Testis (tissue), 2 donors: ENCODE data around the gene BTRC.

Source experiments
- POLR2A ChIP-seq: fragments of 450-650 bp; IDR thresholded peaks from one replicate; pipeline ENCODE4 v1.6.1; 2017; ENCODE audit warnings: antibody characterized with exemption, mild to moderate bottlenecking, moderate library complexity
- TF ChIP-seq, protein P1 (sequence below), 3 experiments: fragments of 450-650 bp in 2 of 3; fragments of 200-600 bp in 1 of 3; sonication (generic) in 1 of 3; IDR thresholded peaks; one replicate each; pipeline ENCODE4 v1.5.1; 2016 to 2019; ENCODE audit warnings: antibody characterized with exemption in 3 of 3, mild to moderate bottlenecking in 2 of 3, moderate library complexity in 1 of 3

DNA sequence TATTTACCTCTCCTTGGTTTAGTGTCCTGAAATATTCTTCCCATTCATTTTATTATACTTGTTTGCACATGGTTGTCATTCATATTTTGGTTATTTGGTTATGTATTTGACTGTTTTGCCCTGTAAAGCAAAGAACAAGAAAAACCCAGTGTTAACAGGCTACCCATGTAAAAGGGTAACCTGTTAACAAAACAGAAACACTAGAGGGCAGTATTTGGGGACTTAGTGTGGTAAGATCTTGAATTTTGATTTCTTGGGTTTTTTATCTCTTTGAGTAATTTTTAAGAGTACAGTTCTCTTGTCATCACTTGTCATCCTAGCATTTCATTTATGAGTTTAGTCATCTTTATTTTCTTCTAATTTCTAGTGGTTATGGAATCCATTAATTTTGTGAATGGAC is 182.8 kb downstream of the BTRC start:
- TF ChIP-seq, protein P1, sequence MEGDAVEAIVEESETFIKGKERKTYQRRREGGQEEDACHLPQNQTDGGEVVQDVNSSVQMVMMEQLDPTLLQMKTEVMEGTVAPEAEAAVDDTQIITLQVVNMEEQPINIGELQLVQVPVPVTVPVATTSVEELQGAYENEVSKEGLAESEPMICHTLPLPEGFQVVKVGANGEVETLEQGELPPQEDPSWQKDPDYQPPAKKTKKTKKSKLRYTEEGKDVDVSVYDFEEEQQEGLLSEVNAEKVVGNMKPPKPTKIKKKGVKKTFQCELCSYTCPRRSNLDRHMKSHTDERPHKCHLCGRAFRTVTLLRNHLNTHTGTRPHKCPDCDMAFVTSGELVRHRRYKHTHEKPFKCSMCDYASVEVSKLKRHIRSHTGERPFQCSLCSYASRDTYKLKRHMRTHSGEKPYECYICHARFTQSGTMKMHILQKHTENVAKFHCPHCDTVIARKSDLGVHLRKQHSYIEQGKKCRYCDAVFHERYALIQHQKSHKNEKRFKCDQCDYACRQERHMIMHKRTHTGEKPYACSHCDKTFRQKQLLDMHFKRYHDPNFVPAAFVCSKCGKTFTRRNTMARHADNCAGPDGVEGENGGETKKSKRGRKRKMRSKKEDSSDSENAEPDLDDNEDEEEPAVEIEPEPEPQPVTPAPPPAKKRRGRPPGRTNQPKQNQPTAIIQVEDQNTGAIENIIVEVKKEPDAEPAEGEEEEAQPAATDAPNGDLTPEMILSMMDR (IDR thresholded peaks at IDR 0.05): peak in 2 of 3 experiments; percentile 29 to 34
- no peak for TF ChIP-seq POLR2A
